SK-N-SH treated with all-trans-retinoic acid at 6 μM for 48 hours (cell line): Measurements from ENCODE around the gene CT45A7.
"Not testable (repeated sequence)": the region's sequence is repeated elsewhere in the genome, so short reads cannot be mapped to it uniquely, and the experiment has no call there.

Source experiments
- ATAC-seq: fragments of 200-7000 bp; cut with Tn5 transposase; 3 replicates; pipeline ENCODE4 v1.9.1; 2020; ENCODE audit warnings: mild to moderate bottlenecking, moderate library complexity

The CT45A7 gene, protein sequence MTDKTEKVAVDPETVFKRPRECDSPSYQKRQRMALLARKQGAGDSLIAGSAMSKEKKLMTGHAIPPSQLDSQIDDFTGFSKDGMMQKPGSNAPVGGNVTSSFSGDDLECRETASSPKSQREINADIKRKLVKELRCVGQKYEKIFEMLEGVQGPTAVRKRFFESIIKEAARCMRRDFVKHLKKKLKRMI

DNA sequence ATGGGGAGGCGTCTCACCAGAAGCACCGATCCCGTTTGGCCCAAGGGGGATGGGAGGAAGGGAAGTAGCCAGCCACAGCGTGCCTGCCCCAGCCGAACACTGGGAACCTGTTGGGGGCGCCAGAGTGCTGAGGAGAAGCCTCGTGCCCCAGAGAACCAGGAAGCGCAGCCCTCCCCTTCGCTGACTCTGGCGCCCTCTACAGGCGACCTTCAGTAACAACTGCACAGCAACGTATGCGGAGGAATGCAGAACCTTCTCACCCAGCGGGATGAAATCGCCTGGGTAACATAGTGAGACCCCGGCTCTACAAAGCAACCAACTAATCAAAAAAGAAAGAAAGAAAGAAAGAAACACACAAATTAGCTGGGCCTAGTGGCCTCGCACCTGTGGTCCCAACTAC is at the start of gene CT45A7:
TSS of gene CT45A7 (minus strand) at position 101 of the 400 bp plus-strand sequence. CDS start 3,747 bp downstream, outside the sequence.
- ATAC-seq: not testable (repeated sequence)

DNA sequence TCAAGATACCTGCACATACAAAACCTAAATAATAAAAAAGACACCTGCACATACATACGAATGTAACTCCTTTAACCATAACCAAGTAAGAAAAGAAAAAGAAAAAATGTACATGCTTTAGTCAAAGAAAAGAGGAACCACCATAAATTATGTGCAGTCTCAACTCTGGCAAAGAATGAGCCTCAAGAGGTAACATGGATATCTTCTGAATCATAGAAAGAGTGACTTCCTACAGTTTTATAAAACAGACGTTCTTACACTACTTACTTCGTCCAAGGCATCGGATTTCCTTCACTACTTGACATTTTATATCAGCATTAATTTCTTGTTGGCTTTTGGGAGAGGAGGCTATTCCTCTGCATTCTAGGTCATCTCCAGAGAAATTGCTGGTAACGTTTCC is 45.7 kb upstream of the CT45A7 start:
- ATAC-seq: not testable (repeated sequence)

DNA sequence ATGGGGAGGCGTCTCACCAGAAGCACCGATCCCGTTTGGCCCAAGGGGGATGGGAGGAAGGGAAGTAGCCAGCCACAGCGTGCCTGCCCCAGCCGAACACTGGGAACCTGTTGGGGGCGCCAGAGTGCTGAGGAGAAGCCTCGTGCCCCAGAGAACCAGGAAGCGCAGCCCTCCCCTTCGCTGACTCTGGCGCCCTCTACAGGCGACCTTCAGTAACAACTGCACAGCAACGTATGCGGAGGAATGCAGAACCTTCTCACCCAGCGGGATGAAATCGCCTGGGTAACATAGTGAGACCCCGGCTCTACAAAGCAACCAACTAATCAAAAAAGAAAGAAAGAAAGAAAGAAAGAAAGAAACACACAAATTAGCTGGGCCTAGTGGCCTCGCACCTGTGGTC is 34.6 kb upstream of the CT45A7 start, which contains the start of gene CT45A9:
TSS of gene CT45A9 (minus strand) at position 101 of the 400 bp plus-strand sequence. CDS start 3,751 bp downstream, outside the sequence.
- not testable (repeated sequence) for ATAC-seq

DNA sequence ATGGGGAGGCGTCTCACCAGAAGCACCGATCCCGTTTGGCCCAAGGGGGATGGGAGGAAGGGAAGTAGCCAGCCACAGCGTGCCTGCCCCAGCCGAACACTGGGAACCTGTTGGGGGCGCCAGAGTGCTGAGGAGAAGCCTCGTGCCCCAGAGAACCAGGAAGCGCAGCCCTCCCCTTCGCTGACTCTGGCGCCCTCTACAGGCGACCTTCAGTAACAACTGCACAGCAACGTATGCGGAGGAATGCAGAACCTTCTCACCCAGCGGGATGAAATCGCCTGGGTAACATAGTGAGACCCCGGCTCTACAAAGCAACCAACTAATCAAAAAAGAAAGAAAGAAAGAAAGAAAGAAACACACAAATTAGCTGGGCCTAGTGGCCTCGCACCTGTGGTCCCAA is 17.4 kb upstream of the CT45A7 start, which contains the start of gene CT45A8:
TSS of gene CT45A8 (minus strand) at position 101 of the 400 bp plus-strand sequence. CDS start 3,755 bp downstream, outside the sequence.
- ATAC-seq: not testable (repeated sequence)

DNA sequence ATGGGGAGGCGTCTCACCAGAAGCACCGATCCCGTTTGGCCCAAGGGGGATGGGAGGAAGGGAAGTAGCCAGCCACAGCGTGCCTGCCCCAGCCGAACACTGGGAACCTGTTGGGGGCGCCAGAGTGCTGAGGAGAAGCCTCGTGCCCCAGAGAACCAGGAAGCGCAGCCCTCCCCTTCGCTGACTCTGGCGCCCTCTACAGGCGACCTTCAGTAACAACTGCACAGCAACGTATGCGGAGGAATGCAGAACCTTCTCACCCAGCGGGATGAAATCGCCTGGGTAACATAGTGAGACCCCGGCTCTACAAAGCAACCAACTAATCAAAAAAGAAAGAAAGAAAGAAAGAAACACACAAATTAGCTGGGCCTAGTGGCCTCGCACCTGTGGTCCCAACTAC is 17.2 kb downstream of the CT45A7 start, which contains the start of gene CT45A2:
TSS of gene CT45A2 (minus strand) at position 101 of the 400 bp plus-strand sequence. CDS start 3,747 bp downstream, outside the sequence.
- ATAC-seq: not testable (repeated sequence)

DNA sequence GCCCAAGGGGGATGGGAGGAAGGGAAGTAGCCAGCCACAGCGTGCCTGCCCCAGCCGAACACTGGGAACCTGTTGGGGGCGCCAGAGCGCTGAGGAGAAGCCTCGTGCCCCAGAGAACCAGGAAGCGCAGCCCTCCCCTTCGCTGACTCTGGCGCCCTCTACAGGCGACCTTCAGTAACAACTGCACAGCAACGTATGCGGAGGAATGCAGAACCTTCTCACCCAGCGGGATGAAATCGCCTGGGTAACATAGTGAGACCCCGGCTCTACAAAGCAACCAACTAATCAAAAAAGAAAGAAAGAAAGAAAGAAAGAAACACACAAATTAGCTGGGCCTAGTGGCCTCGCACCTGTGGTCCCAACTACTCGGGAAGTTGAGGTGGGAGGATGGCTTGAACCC is 34.4 kb downstream of the CT45A7 start, which contains the start of gene CT45A6:
TSS of gene CT45A6 (minus strand) at position 101 of the 400 bp plus-strand sequence. CDS start 3,794 bp downstream, outside the sequence.
- ATAC-seq: not testable (repeated sequence)

DNA sequence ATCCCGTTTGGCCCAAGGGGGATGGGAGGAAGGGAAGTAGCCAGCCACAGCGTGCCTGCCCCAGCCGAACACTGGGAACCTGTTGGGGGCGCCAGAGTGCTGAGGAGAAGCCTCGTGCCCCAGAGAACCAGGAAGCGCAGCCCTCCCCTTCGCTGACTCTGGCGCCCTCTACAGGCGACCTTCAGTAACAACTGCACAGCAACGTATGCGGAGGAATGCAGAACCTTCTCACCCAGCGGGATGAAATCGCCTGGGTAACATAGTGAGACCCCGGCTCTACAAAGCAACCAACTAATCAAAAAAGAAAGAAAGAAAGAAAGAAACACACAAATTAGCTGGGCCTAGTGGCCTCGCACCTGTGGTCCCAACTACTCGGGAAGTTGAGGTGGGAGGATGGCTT is 51.7 kb downstream of the CT45A7 start, which contains the start of gene CT45A5:
TSS of gene CT45A5 (minus strand) at position 101 of the 400 bp plus-strand sequence. CDS start 3,774 bp downstream, outside the sequence.
- ATAC-seq: not testable (repeated sequence)
